Stimulated activated CD8-positive, alpha-beta memory T cell treated with anti-CD3 and anti-CD28 coated beads, Interleukin-15, amount 100 ng/mL, for 4 hours (primary cell): ENCODE results near the gene C9orf72.

Experiments
- DNase-seq, 2 donors: peaks; one replicate each; pipeline ENCODE4 v3.0.0-alpha.2; 2020; ENCODE audit warnings: low read depth in 2 of 2

C9orf72 gene

DNA sequence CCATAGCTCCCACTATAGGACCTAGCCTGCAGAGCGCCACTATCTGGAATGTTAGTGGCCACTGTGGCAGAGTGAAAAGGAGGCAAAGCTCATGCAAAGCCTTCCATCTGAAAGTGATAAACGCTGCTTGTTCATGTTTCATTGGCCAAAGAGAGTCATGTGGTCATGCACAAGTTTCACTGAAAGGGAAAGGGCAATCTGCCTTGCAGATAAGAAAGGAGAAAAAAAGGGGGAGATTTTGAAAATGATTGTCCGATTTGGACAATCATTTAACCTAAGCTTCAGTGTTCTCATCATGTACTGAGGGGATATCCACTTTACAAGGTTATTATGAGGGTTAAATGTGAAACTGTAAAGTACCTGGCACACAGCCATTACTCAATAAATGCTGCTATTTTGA is 34.6 kb downstream of the C9orf72 start:
- DNase-seq, result no peak

DNA sequence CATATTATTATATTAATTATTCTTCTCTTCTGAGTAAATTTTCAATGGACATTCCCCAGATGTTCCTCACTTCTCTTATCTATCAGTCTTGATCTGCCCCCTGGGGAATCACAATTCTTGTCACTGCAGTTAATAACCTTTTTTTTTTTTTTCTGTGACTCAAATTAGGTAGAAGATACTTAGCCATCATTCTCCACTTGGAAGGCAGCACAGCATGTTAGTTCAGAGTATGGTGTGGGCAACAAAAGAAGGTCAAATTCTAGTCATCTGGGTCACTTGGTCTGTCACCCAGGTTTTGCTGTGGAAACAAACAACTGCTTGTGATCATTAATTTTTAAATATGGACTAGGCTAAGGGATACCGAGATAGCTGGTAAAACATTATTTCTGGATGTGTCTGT is 35.5 kb downstream of the C9orf72 start:
- no peak for DNase-seq

DNA sequence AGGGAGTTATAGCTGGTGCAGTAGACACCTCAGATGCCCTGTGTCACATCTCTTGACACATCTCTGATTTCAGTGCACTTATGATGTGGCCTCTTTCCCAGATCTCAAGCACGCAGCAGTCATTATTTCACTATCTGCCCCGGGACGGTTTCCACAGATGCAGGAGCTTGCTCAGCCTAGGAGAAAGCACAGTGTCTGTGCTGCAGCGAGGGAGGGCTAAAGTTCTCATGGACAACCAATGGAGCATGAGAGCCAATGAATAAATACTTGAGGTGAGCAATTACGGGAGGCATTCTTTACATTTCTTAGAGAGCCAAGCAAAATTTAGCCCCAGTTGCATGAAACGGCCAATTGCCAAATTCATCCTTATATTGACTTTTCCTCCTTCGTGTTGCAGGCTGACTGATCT is 36.2 kb downstream of the C9orf72 start:
- DNase-seq, result no peak

DNA sequence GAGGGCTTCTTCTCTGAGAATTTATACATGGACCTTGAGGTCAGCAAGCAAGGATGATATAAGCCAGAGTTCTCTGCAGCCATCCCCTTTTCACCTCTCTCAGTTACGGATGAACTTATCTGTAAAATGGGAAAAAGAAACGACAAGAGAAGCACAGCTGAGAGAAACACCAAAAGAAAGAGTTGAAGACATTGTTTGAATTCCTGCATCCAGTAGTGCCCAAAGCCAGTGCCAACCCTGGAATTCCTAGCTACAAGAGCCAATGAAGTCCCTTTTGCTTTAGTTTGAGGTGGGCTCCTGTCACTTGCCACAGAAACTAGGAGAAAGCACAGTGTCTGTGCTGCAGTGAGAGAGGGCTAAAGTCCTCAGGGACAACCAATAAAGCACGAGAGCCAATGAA is 37.1 kb downstream of the C9orf72 start:
- no peak for DNase-seq

DNA sequence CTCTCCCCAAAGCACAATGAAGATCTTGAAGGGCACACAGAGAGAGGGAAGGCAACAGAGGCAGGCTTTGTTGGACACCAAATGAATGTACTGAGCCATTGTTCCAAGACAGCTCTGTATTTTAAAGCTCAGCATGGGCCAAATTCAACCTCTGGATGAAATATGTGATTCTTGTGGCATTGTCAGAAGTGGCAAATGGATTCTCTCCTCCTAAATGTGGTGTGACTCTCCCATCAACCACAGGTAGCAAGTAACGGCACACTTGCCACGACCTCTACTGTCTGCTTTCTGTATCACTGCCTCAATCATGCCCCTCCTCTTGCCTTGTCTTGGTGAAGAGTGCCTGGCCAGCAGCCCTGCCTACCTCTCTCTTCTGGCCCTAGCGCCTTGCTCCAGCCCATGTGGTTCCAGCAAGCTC is 37.6 kb downstream of the C9orf72 start:
- no peak for DNase-seq

DNA sequence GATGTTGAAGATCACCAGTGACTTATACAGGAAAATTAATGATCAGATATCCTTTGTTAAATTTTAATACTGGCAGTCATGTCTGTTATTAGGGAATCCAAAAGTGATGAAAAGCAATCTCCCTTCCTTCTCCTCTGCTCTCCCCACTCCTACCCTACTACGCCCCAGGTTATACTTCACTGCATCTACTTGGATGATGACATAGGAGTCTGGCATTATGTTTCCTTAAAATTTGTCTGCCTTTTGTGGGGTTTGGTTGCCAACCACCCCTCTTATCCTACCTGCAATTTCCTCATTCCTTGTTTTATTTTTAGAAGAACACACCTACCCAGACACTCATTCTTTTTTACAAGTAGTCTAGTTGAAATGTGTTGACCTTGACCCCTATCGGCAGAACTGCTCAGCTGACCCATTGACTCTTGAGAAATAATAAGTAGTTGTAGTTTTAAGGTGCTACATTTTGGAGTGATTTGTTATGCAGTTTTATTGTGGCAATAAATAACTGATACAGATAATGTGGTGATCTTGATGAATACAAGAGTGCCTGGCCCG is 38.5 kb downstream of the C9orf72 start:
- no peak for DNase-seq

DNA sequence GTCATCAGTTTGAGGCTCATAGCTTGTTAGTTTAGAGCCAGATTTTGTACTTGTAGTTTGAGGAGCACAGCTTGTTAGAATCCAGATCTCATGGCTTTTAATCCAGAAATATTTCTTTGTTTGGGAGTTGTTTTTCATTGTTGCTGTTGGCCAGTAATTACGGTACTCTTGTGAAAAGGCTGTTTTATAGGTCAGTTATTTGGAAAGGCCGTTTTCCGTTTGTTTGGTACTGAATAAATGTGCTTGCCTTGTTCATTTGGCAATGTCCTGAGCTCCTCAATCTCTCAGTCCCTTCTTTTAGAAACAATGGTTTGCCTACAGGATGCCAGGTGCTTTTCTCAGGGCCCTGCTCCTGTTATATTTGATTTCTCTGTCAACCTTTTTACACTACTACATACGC is 39.1 kb downstream of the C9orf72 start:
- DNase-seq, result no peak

DNA sequence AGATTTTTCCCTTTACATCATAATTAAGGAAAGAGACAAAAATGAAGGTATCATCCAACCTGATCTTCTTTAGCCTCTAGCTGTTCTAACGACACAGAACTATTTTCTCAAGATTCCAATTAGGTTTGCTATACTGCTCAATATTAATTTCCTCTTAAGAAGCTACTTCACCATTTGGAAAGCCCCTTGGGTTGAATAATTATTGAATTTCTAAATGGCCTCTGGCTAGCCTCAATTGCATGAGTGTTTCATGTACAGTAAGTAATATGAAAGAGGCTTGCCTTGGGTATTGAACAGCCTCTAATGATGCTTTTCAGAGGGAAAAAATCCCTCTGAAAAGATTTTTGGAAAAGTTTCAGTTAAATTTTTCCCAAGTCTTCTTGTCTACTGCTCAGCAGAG is 40.0 kb downstream of the C9orf72 start:
- DNase-seq, result no peak

DNA sequence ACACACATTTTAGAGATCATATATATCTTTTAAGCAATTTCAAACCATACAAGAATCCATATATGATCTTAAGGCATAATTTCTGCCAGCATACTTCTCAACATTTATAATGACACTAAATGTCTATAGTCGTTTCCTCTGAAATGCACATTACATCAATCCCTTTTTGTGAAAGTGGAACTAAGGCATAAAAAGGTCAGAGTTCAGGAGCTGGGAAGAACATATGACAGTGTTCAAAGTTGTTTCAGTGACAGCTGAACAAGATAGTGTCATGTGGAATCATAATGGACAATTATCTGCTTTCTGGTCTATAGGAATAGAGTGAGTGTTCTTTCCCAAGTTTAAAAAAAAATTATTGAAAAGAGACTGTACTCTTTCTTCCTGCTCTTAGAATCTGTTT is 41.2 kb downstream of the C9orf72 start:
- no peak for DNase-seq

DNA sequence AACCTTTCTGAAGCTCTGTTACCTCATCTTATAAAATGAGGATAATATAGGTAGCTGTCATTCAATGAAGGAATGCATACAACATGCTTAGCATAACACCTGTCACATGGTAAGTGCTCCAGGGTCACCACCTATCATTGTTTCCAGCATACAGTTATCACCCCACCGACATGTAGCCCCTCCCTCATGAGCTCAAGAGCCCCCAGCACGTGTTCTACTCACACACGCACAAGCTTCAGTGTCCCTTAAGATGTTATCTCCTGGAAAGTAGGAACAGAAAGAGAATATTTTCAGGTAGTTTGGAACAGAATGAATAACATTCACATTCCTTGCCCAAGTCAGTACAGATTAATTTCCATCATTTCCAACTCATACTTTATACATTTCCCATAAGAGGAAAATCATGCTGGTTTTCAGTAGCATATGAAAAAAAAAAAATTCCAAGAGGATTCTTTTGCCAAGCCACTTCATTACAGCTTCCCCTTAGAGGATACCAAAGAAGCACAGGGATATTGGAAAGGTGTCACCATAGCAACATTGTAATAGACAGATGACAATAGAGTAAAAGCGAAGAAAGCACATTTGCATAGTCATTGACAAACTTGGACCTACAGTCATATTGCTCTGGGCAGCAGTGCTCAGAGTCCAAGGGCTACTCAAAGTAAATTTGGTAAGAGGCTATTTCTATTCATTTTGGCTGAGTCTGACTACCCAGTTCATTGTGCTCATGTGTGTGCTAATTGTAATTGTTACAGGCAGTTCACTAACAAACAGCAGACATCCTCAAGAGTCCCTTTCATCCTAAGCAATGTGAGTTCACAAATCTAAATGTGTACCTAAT is 42.1 kb downstream of the C9orf72 start:
- no peak for DNase-seq

DNA sequence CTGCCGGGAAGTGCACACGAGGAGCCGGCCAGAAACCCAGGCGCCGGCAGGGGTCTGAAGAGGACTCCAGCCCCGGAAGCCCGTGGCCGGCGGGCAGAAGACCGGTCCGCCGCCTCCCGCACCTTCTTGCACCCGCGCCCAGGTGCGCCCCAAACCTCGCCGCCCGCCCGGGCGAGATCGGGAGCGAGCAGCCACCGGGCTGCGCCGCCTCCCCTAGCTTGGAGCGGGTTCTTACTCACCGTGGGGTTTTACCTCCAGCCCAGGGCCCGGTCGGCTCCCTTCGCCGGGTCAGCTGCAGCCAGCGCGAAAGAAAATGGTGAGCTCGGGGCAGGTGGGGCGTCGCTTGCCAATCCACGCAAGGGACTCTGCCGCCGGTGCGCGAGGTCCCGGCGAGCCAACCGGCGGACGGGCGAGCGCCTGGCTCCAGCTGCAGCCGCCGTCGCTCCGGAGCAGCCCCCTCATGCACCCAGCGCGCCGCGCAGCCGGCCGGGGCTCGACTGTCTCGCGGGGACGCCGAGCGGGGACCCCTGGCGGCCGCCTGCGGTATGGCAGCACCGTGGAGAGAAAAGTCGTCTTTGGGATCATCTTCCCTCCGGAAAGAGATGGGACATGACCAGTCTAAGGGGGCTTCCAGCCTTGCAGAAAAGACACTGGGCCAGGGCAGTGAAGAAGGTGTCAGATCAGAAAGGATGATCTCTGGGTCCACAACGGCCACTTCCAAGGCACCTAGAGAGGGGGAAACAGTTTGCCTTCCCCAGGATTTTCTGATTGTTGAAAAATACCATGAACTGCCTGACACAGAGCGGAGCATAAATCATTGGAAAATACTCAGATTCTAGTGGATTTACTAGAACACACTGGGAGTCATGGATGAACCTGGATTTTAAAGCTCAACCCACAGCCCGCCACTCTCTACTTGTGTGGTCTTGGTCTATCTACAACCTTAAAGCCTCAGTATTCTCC is 43.7 kb downstream of the C9orf72 start, which contains the start of gene MOB3B:
Gene MOB3B (minus strand): TSS at position 499 of the 963 bp plus-strand sequence. CDS start 74,264 bp downstream, outside the sequence.
- peak; percentile 52 to 61 for DNase-seq

DNA sequence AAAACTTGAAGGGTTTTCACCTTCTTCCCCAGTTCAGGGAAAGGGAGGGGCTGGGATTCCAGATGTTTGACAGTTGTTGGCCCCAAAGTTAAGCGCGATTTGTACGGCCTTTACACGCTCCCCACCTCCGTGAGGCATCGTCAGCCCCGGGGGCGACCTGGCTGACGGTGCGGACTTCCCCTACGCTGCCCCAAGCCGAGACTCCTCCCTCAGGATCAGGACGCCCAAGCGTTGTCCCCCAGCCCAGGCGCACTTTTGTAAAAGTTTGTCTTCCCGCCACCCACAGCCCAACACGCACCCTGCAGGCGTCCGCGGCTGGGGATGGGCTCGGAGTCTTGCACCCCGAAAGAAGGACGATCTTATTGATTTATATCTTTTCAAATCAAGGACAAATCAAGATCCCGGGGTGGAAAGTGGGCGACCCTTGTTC is 44.4 kb downstream of the C9orf72 start:
- peak; percentile 9 to 26 for DNase-seq

DNA sequence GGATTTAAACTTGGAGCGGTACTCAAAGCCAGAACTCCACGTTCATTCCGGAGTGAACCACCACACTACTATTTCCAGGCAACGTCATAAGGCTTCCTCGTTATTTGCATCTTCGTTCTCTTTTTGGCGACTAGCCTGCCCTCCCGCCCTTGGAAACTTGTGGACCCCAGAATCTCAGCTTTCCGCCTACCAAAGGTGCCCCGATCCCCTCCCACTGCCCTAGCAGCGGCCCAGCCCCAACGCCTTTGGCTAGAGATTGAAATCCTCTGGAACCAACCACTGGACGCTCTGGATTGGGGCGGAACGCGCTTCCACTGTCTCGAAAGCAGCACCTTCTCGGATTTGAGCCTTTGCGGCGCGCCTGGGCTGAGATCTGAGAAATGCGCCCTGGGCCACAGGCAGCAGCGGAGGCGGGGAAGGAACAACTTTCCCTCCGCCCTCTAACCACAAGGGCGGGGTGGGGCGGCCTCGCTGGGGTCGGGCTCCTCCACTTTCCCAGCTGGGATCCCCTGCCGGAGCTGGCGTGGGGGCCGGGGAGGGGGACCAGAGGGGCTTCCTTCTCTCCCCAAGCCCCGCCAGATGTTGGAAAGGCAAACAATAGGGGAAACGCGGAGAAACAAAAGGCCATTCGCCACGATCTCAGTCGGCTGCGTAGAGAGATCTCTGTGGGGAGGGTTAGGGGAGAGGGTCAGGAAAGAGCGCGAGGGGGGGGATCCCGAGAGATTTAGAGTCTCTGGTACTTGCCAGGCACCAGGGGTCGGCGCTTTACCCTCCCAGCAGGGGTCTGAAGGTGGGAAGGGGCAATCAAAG is 45.0 kb downstream of the C9orf72 start:
- DNase-seq, result peak; percentile 20 to 27

DNA sequence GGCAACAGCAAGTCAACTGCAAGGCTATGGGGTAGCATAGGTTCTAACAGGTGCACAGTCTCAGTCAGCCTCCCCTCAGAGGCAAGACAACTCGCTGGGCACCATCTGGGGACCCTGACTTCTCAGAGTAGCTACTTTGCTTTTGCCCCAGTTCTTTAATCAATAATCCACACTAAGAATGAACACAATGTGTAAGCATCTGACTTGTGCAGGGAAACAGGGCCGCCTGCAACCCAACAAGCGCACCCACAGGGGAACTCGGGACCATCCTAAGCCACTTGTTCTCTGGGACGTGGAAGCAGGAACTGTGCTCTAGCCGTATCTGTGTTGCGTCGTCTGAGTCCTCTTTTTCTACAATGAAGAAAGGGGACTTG is 45.6 kb downstream of the C9orf72 start:
- no peak for DNase-seq

DNA sequence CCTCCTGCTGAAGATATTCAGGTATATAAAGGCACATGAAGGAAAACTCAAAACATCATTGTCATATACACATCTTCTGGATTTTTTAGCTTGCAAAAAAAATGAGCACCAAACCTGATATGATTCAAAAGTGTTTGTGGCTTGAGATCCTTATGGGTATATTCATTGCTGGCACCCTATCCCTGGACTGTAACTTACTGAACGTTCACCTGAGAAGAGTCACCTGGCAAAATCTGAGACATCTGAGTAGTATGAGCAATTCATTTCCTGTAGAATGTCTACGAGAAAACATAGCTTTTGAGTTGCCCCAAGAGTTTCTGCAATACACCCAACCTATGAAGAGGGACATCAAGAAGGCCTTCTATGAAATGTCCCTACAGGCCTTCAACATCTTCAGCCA is 49.0 kb downstream of the C9orf72 start, which contains the start of gene IFNK:
Gene IFNK (plus strand): TSS at position 55 of the 400 bp plus-strand sequence. CDS start 47 bp downstream, at position 102.
- no peak for DNase-seq

DNA sequence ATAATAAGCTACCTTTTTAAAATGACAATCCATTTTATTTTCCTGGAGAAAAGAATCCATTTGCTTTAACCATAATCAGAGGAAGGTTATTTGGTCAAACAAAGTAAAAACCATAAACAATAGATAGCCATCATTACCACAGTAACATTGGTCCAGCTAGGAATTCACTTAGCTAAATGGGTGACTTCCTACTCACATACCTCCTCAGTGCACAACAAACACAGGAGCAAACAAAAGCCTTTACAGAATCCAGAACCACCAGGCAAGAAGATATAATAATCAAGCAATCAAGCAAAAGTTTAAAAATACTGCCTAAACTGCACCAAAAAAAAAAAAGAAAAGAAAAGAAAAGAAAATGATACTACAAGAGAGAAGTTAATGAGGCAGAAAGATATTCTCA is 50.1 kb downstream of the C9orf72 start:
- no peak for DNase-seq

DNA sequence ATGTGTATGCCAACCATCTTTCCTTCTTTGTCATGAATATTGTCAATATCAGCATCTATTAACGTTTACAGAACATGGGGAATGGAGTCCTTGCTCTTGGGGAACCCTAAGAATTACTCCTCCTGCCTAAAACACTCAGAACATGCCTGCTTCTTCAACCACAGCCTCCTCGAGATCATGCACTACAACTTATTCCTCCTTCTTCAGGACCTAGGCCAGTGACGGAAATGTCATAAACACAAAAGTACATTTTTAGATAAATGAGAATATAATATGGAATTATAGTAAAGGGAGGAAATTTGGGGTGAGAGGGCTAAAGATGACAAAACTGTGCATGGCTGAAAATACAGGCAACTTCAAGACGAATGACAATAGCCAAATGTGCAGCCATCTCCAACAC is 52.3 kb downstream of the C9orf72 start:
- no peak for DNase-seq

DNA sequence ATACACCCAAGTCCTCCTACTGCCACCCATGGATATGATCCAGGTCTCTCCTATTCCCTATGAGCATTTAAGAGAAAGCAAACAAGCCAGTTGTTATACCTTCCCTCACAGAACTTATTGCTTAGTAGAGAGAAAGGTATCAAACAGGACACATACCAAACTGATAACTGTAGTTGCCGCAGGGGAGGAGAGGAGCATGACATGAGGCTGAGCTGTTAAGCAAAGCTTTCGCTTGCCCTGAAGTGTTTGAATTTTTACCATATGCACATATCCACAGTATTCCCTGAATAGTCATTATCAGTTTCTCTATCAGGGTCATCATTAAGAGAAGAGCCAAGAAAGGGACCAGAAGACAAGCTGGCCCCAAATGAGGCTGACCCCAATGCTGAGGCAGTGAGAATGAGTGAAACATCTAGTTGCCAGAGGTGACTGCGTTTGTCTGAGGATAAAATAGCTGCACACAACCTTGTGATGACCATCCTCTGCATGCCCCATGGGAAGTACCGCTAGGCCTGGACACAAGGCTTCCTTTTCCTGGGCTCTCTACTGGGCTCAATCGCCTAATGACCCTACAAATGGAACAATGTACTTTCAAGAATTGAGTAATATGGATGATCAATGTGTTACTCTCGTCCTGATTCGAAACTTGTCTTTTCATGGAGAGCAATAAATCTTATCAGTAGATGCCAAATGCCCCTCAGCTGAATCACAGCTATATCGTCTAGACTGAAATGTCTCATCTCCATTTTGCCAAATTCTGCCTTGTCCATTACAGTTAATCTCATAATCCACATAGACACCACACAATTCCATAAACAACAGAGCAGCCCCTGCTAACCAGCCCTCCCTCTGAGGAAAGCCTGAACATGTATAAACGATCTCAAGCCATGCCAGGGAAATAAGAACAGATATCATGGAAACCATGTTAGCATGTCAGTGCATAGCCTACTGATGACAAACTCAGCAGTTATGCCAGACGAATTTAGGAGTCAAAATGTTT is 53.5 kb downstream of the C9orf72 start:
- DNase-seq, result no peak

DNA sequence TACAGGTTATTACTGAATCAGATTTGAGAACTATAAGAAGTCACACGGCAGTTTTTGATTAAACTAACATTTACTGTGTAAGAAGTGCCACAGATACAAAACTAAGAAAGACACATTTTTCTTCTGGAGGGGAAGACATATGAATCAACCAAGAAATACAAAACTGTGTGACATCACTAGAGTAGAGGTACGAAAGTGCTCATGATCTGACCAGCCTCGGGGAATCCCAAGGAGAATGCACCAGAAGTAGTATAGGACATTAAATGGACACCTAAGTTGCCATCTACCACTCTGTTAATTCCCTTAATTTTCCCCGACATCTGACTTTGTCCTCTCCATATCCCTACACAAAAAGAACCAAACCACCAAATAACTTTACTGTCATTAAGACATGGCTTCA is 54.5 kb downstream of the C9orf72 start:
- no peak for DNase-seq

DNA sequence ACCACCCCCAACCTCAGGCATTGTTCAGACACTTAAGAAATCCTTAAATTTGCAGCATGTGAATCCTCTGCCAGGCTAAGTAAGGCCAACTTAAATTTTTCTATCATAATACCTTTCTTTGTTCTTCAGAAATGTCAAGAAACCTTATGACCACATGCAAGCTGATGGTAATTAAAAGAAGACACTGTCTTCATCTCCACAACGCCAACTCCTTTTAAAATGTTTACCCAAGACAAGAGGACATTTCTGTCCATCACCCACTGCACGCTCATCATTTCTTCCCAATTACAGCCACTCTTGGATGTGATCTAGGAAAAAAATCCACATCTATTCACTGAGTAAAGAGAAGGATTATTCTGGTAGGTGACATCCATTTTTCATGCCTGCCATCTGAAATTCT is 55.3 kb downstream of the C9orf72 start:
- no peak for DNase-seq
